ENCODE measurements around the gene CCDC88C.

CCDC88C gene

GRCh38 chr14:91420686-91421085 is 3.1 kb upstream of the CCDC88C start:
- no peak overlapping the region for H3K18ac ChIP-seq (ENCODE audit: low read depth in 1 of 2, low read length in 2 of 2)
- 90% methylated on average over 2 of the region's 2 CpGs for WGBS
- no peak overlapping the region for H3K9ac ChIP-seq (ENCODE audit: low read length)
- H2BK15ac ChIP-seq (ENCODE audit: low read depth, poor library complexity, severe bottlenecking) = no peak overlapping the region
- no peak overlapping the region for H3K27ac ChIP-seq (ENCODE audit: low read length, poor library complexity, severe bottlenecking)
- H2BK5ac ChIP-seq (ENCODE audit: low read depth, low read length, poor library complexity, severe bottlenecking) = no peak overlapping the region
- no peak overlapping the region for H2AFZ ChIP-seq (ENCODE audit: low read depth, low read length)
- H3K4me3 ChIP-seq (ENCODE audit: insufficient read depth in 1 of 2, low read depth in 1 of 2, low read length in 2 of 2) = no peak overlapping the region
- peaks cover 13 to 45% of the 10 kb centered on the region in 2 experiments for H3K27me3 ChIP-seq (ENCODE audit: control insufficient read depth in 1 of 2, insufficient read depth in 1 of 2, low read length in 2 of 2)
- peaks cover 21% of the 10 kb centered on the region for H3K4me1 ChIP-seq (ENCODE audit: control insufficient read depth, insufficient read depth, low read depth, low read length)
- no peak overlapping the region for H4K91ac ChIP-seq (ENCODE audit: low read length)
- H2BK120ac ChIP-seq (ENCODE audit: low read depth, low read length) = no peak overlapping the region
- H3K36me3 ChIP-seq (ENCODE audit: control insufficient read depth in 1 of 2, insufficient read depth in 2 of 2, low read depth in 1 of 2, low read length in 2 of 2) = no peaks in the 10 kb centered on the region
- no peaks in the 10 kb centered on the region for H3K79me1 ChIP-seq (replicated peaks; ENCODE audit: low read length, poor library complexity, severe bottlenecking)
- no peak overlapping the region for H4K8ac ChIP-seq (ENCODE audit: low read length)
- no peak overlapping the region for H2AK5ac ChIP-seq (ENCODE audit: low read length, severe bottlenecking)
- H3K23ac ChIP-seq (ENCODE audit: low read length in 2 of 2) = no peak overlapping the region
- no peak overlapping the region for H2BK12ac ChIP-seq (ENCODE audit: low read length in 2 of 2)
- no peak for DNase-seq
- H3K9me3 ChIP-seq (ENCODE audit: control insufficient read depth, low read length) = no peaks in the 10 kb centered on the region
- H3K4ac ChIP-seq (ENCODE audit: low read depth in 1 of 2, low read length in 2 of 2) = no peak overlapping the region
- H3K14ac ChIP-seq (ENCODE audit: low read length in 2 of 2) = no peak overlapping the region
- H3K4me2 ChIP-seq (ENCODE audit: low read length, poor library complexity, severe bottlenecking) = no peak overlapping the region

GRCh38 chr14:91419451-91419850 is 1.8 kb upstream of the CCDC88C start:
- no peak overlapping the region for H2BK120ac ChIP-seq (ENCODE audit: low read depth, low read length)
- H3K4ac ChIP-seq (ENCODE audit: low read depth in 1 of 2, low read length in 2 of 2) = no peak overlapping the region
- no peak overlapping the region for H2BK15ac ChIP-seq (ENCODE audit: low read depth, poor library complexity, severe bottlenecking)
- no peak overlapping the region for H3K23ac ChIP-seq (ENCODE audit: low read length in 2 of 2)
- H3K79me1 ChIP-seq (replicated peaks; ENCODE audit: low read length, poor library complexity, severe bottlenecking) = no peaks in the 10 kb centered on the region
- no peak overlapping the region for H3K27ac ChIP-seq (ENCODE audit: low read length, poor library complexity, severe bottlenecking)
- H3K18ac ChIP-seq (ENCODE audit: low read depth in 1 of 2, low read length in 2 of 2) = no peak overlapping the region
- no peak overlapping the region for H2BK12ac ChIP-seq (ENCODE audit: low read length in 2 of 2)
- no peak overlapping the region for H3K9ac ChIP-seq (ENCODE audit: low read length)
- H3K14ac ChIP-seq (ENCODE audit: low read length in 2 of 2) = no peak overlapping the region
- H4K91ac ChIP-seq (ENCODE audit: low read length) = no peak overlapping the region
- H3K27me3 ChIP-seq (ENCODE audit: control insufficient read depth in 1 of 2, insufficient read depth in 1 of 2, low read length in 2 of 2) = peaks cover 13 to 49% of the 10 kb centered on the region in 2 experiments
- H3K36me3 ChIP-seq (ENCODE audit: control insufficient read depth in 1 of 2, insufficient read depth in 2 of 2, low read depth in 1 of 2, low read length in 2 of 2) = no peaks in the 10 kb centered on the region
- DNase-seq = no peak
- 44% methylated on average over 2 of the region's 3 CpGs for WGBS
- H3K4me1 ChIP-seq (ENCODE audit: control insufficient read depth, insufficient read depth, low read depth, low read length) = peaks cover 21% of the 10 kb centered on the region
- no peak overlapping the region for H4K8ac ChIP-seq (ENCODE audit: low read length)
- no peak overlapping the region for H2BK5ac ChIP-seq (ENCODE audit: low read depth, low read length, poor library complexity, severe bottlenecking)
- H3K4me2 ChIP-seq (ENCODE audit: low read length, poor library complexity, severe bottlenecking) = no peak overlapping the region
- H2AFZ ChIP-seq (ENCODE audit: low read depth, low read length) = no peak overlapping the region
- H3K4me3 ChIP-seq (ENCODE audit: insufficient read depth in 1 of 2, low read depth in 1 of 2, low read length in 2 of 2) = no peak overlapping the region
- no peak overlapping the region for H2AK5ac ChIP-seq (ENCODE audit: low read length, severe bottlenecking)
- H3K9me3 ChIP-seq (ENCODE audit: control insufficient read depth, low read length) = no peaks in the 10 kb centered on the region

GRCh38 chr14:91419044-91419397 is 1.4 kb upstream of the CCDC88C start:
- H3K4me2 ChIP-seq (ENCODE audit: low read length, poor library complexity, severe bottlenecking) = peak overlapping the region; percentile 92
- H4K8ac ChIP-seq (ENCODE audit: low read length) = no peak overlapping the region
- no peaks in the 10 kb centered on the region for H3K9me3 ChIP-seq (ENCODE audit: control insufficient read depth, low read length)
- H4K91ac ChIP-seq (ENCODE audit: low read length) = no peak overlapping the region
- peaks cover 21% of the 10 kb centered on the region for H3K4me1 ChIP-seq (ENCODE audit: control insufficient read depth, insufficient read depth, low read depth, low read length)
- no peaks in the 10 kb centered on the region for H3K79me1 ChIP-seq (replicated peaks; ENCODE audit: low read length, poor library complexity, severe bottlenecking)
- H3K4me3 ChIP-seq (ENCODE audit: insufficient read depth in 1 of 2, low read depth in 1 of 2, low read length in 2 of 2) = no peak overlapping the region
- WGBS = 63% methylated on average over 12 of the region's 12 CpGs
- H3K36me3 ChIP-seq (ENCODE audit: control insufficient read depth in 1 of 2, insufficient read depth in 2 of 2, low read depth in 1 of 2, low read length in 2 of 2) = no peaks in the 10 kb centered on the region
- no peak overlapping the region for H3K27ac ChIP-seq (ENCODE audit: low read length, poor library complexity, severe bottlenecking)
- H2AFZ ChIP-seq (ENCODE audit: low read depth, low read length) = no peak overlapping the region
- no peak overlapping the region for H3K4ac ChIP-seq (ENCODE audit: low read depth in 1 of 2, low read length in 2 of 2)
- H3K27me3 ChIP-seq (ENCODE audit: control insufficient read depth in 1 of 2, insufficient read depth in 1 of 2, low read length in 2 of 2) = peaks cover 13 to 51% of the 10 kb centered on the region in 2 experiments
- no peak overlapping the region for H2BK12ac ChIP-seq (ENCODE audit: low read length in 2 of 2)
- no peak overlapping the region for H2AK5ac ChIP-seq (ENCODE audit: low read length, severe bottlenecking)
- H3K18ac ChIP-seq (ENCODE audit: low read depth in 1 of 2, low read length in 2 of 2) = no peak overlapping the region
- H3K14ac ChIP-seq (ENCODE audit: low read length in 2 of 2) = no peak overlapping the region
- no peak for DNase-seq
- no peak overlapping the region for H3K23ac ChIP-seq (ENCODE audit: low read length in 2 of 2)
- no peak overlapping the region for H2BK15ac ChIP-seq (ENCODE audit: low read depth, poor library complexity, severe bottlenecking)
- H3K9ac ChIP-seq (ENCODE audit: low read length) = no peak overlapping the region
- H2BK5ac ChIP-seq (ENCODE audit: low read depth, low read length, poor library complexity, severe bottlenecking) = no peak overlapping the region
- H2BK120ac ChIP-seq (ENCODE audit: low read depth, low read length) = no peak overlapping the region

GRCh38 chr14:91418387-91419043 is 895 bp upstream of the CCDC88C start:
- WGBS = 2% methylated on average over 42 of the region's 42 CpGs
- Histone ChIP-seq H3K4ac (ENCODE audit: low read depth in 1 of 2, low read length in 2 of 2) (no peak overlapping the region), H2BK12ac (ENCODE audit: low read length in 2 of 2) (no peak overlapping the region)

More at GRCh38 chr14:91418387-91419043, 895 bp upstream of the CCDC88C start:
- Histone ChIP-seq H2AK5ac (ENCODE audit: low read length, severe bottlenecking) (no peak overlapping the region), H3K18ac (ENCODE audit: low read depth in 1 of 2, low read length in 2 of 2) (peak overlapping the region in 1 of 2 experiments; percentile 16), H3K9ac (ENCODE audit: low read length) (peak overlapping the region; percentile 36), H3K4me2 (ENCODE audit: low read length, poor library complexity, severe bottlenecking) (peak overlapping the region; percentile 92), H3K14ac (ENCODE audit: low read length in 2 of 2) (no peak overlapping the region), H2BK5ac (ENCODE audit: low read depth, low read length, poor library complexity, severe bottlenecking) (no peak overlapping the region), H3K27me3 (ENCODE audit: control insufficient read depth in 1 of 2, insufficient read depth in 1 of 2, low read length in 2 of 2) (peaks cover 13 to 56% of the 10 kb centered on the region in 2 experiments), H2BK120ac (ENCODE audit: low read depth, low read length) (no peak overlapping the region), H3K36me3 (ENCODE audit: control insufficient read depth in 1 of 2, insufficient read depth in 2 of 2, low read depth in 1 of 2, low read length in 2 of 2) (no peaks in the 10 kb centered on the region), H3K9me3 (ENCODE audit: control insufficient read depth, low read length) (no peaks in the 10 kb centered on the region), H3K79me1 (replicated peaks; ENCODE audit: low read length, poor library complexity, severe bottlenecking) (no peaks in the 10 kb centered on the region), H2BK15ac (ENCODE audit: low read depth, poor library complexity, severe bottlenecking) (no peak overlapping the region), H2AFZ (ENCODE audit: low read depth, low read length) (peak overlapping the region; percentile 63), H4K91ac (ENCODE audit: low read length) (no peak overlapping the region), H4K8ac (ENCODE audit: low read length) (no peak overlapping the region), H3K23ac (ENCODE audit: low read length in 2 of 2) (no peak overlapping the region), H3K4me3 (ENCODE audit: insufficient read depth in 1 of 2, low read depth in 1 of 2, low read length in 2 of 2) (peak overlapping the region; percentile 56 to 70), H3K4me1 (ENCODE audit: control insufficient read depth, insufficient read depth, low read depth, low read length) (peaks cover 21% of the 10 kb centered on the region), H3K27ac (ENCODE audit: low read length, poor library complexity, severe bottlenecking) (no peak overlapping the region)
- DNase-seq = peak; percentile 59

Measured in mesenchymal stem cell (in vitro differentiated cells and primary cell).